Measurements from ENCODE around the gene ADAMTS15. TPM values are rescaled to one million over a fixed set of nuclear protein-coding genes. Genes with fewer than 3 reads are reported as not detected.

ADAMTS15 gene
- total and polyA plus RNA-seq, 10 of the 15 experiments (the other 5 are each of a cell fraction or from before 2014, with no cell fraction given): not detected

- no peak overlapping the region for H3K4me3 ChIP-seq
- no peak overlapping the region for H2AFZ ChIP-seq (ENCODE audit: control insufficient read depth, low read depth, low read length)
- in situ Hi-C loops (cut with MboI) (no loop called here), intact Hi-C loops (cut with micrococcal nuclease; ENCODE audit: unreplicated experiment) (no loop called here)
- H3K27me3 ChIP-seq (replicated peaks in 1 of 2; ENCODE audit: control insufficient read depth in 2 of 2, insufficient read depth in 2 of 2, low read length in 1 of 2): peaks cover 0 to 4% of the 10 kb centered on the region in 2 experiments; a peak in 2 of 4 replicates
- ChIA-PET RAD21 (ENCODE audit: unreplicated experiment) (no interaction called here), CTCF (no interaction called here), SMC1A (ENCODE audit: uncharacterized antibody, unreplicated experiment) (interaction anchor here (1.0 kb wide), 1 partner anchor 197 kb away, joined by 3 read pairs; no protein-coding TSS in a partner anchor), POLR2A (no interaction called here)
- no peak overlapping the region for H3K4me2 ChIP-seq (ENCODE audit: control insufficient read depth, insufficient read depth)
- TF ChIP-seq KAT2A (conservative IDR thresholded peaks at IDR 0.05; ENCODE audit: control insufficient read depth, low read depth, low read length): no peak
- TF ChIP-seq CBFB (IDR thresholded peaks at IDR 0.05; ENCODE audit: low read depth): no peak
- TF ChIP-seq MTA3 (IDR thresholded peaks at IDR 0.05; ENCODE audit: borderline replicate concordance, low read length): no peak
- TF ChIP-seq PML (IDR thresholded peaks at IDR 0.05; ENCODE audit: low read length): no peak
- TF ChIP-seq ZNF622 (IDR thresholded peaks at IDR 0.05): no peak
- no peak for TF ChIP-seq RAD51 (IDR thresholded peaks at IDR 0.05)
- no peak for TF ChIP-seq CBX5 (IDR thresholded peaks at IDR 0.05; ENCODE audit: low read depth)
- TF ChIP-seq, protein P1, sequence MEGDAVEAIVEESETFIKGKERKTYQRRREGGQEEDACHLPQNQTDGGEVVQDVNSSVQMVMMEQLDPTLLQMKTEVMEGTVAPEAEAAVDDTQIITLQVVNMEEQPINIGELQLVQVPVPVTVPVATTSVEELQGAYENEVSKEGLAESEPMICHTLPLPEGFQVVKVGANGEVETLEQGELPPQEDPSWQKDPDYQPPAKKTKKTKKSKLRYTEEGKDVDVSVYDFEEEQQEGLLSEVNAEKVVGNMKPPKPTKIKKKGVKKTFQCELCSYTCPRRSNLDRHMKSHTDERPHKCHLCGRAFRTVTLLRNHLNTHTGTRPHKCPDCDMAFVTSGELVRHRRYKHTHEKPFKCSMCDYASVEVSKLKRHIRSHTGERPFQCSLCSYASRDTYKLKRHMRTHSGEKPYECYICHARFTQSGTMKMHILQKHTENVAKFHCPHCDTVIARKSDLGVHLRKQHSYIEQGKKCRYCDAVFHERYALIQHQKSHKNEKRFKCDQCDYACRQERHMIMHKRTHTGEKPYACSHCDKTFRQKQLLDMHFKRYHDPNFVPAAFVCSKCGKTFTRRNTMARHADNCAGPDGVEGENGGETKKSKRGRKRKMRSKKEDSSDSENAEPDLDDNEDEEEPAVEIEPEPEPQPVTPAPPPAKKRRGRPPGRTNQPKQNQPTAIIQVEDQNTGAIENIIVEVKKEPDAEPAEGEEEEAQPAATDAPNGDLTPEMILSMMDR (IDR thresholded peaks at IDR 0.05 in 2 of 3, conservative IDR thresholded peaks at IDR 0.05 in 1 of 3; ENCODE audit: control insufficient read depth in 2 of 3, extremely low read depth in 1 of 3, insufficient read depth in 1 of 3, low read depth in 3 of 3, low read length in 3 of 3): no peak
- no peak for TF ChIP-seq FOS (IDR thresholded peaks at IDR 0.05; ENCODE audit: borderline replicate concordance, extremely low read depth, insufficient read length)
- no peak for TF ChIP-seq ESRRA (IDR thresholded peaks at IDR 0.05; ENCODE audit: low read length)
- no peak for TF ChIP-seq GATAD2B (conservative IDR thresholded peaks at IDR 0.05; ENCODE audit: low read depth)
- TF ChIP-seq, protein P2, sequence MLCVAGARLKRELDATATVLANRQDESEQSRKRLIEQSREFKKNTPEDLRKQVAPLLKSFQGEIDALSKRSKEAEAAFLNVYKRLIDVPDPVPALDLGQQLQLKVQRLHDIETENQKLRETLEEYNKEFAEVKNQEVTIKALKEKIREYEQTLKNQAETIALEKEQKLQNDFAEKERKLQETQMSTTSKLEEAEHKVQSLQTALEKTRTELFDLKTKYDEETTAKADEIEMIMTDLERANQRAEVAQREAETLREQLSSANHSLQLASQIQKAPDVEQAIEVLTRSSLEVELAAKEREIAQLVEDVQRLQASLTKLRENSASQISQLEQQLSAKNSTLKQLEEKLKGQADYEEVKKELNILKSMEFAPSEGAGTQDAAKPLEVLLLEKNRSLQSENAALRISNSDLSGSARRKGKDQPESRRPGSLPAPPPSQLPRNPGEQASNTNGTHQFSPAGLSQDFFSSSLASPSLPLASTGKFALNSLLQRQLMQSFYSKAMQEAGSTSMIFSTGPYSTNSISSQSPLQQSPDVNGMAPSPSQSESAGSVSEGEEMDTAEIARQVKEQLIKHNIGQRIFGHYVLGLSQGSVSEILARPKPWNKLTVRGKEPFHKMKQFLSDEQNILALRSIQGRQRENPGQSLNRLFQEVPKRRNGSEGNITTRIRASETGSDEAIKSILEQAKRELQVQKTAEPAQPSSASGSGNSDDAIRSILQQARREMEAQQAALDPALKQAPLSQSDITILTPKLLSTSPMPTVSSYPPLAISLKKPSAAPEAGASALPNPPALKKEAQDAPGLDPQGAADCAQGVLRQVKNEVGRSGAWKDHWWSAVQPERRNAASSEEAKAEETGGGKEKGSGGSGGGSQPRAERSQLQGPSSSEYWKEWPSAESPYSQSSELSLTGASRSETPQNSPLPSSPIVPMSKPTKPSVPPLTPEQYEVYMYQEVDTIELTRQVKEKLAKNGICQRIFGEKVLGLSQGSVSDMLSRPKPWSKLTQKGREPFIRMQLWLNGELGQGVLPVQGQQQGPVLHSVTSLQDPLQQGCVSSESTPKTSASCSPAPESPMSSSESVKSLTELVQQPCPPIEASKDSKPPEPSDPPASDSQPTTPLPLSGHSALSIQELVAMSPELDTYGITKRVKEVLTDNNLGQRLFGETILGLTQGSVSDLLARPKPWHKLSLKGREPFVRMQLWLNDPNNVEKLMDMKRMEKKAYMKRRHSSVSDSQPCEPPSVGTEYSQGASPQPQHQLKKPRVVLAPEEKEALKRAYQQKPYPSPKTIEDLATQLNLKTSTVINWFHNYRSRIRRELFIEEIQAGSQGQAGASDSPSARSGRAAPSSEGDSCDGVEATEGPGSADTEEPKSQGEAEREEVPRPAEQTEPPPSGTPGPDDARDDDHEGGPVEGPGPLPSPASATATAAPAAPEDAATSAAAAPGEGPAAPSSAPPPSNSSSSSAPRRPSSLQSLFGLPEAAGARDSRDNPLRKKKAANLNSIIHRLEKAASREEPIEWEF (IDR thresholded peaks at IDR 0.05; ENCODE audit: insufficient replicate concordance, low read depth, low read length): no peak
- TF ChIP-seq IKZF2 (IDR thresholded peaks at IDR 0.05): no peak
- no peaks in the 10 kb centered on the region for H3K4me1 ChIP-seq (ENCODE audit: control insufficient read depth, insufficient read depth, low read length)
- no peak overlapping the region for H3K27ac ChIP-seq (ENCODE audit: control insufficient read depth, insufficient read depth)
- no peak for ATAC-seq
- H3K36me3 ChIP-seq (ENCODE audit: control insufficient read depth in 2 of 2, insufficient read depth in 2 of 2, low read length in 1 of 2): no peaks in the 10 kb centered on the region
- no peak for DNase-seq (ENCODE audit: low read depth, low spot score)
- no peak for FAIRE-seq
- H3K79me2 ChIP-seq (ENCODE audit: control insufficient read depth, insufficient read depth, low read length): no peaks in the 10 kb centered on the region
- WGBS (ENCODE audit: insufficient coverage, insufficient replicate concordance, low lambda C conversion rate, missing lambda C conversion rate): 27% methylated on average over 7 of the region's 7 CpGs
- H4K20me1 ChIP-seq (ENCODE audit: control insufficient read depth, insufficient read depth): no peaks in the 10 kb centered on the region
- BruUV-seq (replicated peaks): no TSS peak
- no peak overlapping the region for H3K9ac ChIP-seq (ENCODE audit: control insufficient read depth, insufficient read depth, low read length)
- H3K9me3 ChIP-seq (replicated peaks; ENCODE audit: control insufficient read depth, insufficient read depth, low read length): no peaks in the 10 kb centered on the region
Measured at GRCh38 chr11:130409594-130410388, 38.7 kb upstream of the ADAMTS15 start.
